Dermis microvascular lymphatic vessel endothelial cell (primary cell): ENCODE results near the gene OR6C70. TPM values are rescaled to one million over a fixed set of nuclear protein-coding genes. Genes with fewer than 3 reads are reported as not detected.

Source experiments
- total RNA-seq: library from RNA; depleted of rRNA; stranded (reverse); fragments of >200 nt; gene quantifications from 2 replicates; pipeline ENCODE4 v1.2.1, GENCODE V29; 2014

OR6C70 gene
- total RNA-seq, 1 donor from 2014 or later: not detected

Other genes with a start within 250 kb of the OR6C70 start
- not detected in 2 replicates for gene OR10A7, start 249.1 kb downstream of the OR6C70 start, total RNA-seq
- gene OR6C74, start 225.5 kb downstream of the OR6C70 start, total RNA-seq: not detected in 2 replicates
- gene OR6C6, start 173.6 kb downstream of the OR6C70 start, total RNA-seq: not detected in 2 replicates
- not detected in 2 replicates for gene OR6C1, start 155.8 kb downstream of the OR6C70 start, total RNA-seq
- gene OR6C3, start 139.4 kb downstream of the OR6C70 start, total RNA-seq: not detected in 2 replicates
- not detected in 2 replicates for gene OR6C75, start 107.2 kb downstream of the OR6C70 start, total RNA-seq
- gene OR6C65, start 69.6 kb downstream of the OR6C70 start, total RNA-seq: not detected in 2 replicates
- not detected in 2 replicates for gene OR6C76, start 43.9 kb downstream of the OR6C70 start, total RNA-seq
- not detected in 2 replicates for gene OR6C2, start 26.1 kb downstream of the OR6C70 start, total RNA-seq
- not detected in 2 replicates for gene OR6C68, start 22.2 kb upstream of the OR6C70 start, total RNA-seq
- gene OR6C4, start 79.5 kb upstream of the OR6C70 start, total RNA-seq: not detected in 2 replicates
- not detected in 2 replicates for gene OR2AP1, start 102.3 kb upstream of the OR6C70 start, total RNA-seq
- not detected in 2 replicates for gene OR10P1, start 166.8 kb upstream of the OR6C70 start, total RNA-seq
- gene ITGA7, start 237.8 kb upstream of the OR6C70 start, total RNA-seq: 0.13 and 0.26 TPM in 2 replicates
- 56.2 and 59.9 TPM in 2 replicates for gene BLOC1S1, start 245.9 kb upstream of the OR6C70 start, total RNA-seq